ENCODE data around the gene CAND1. TPM values are rescaled to one million over a fixed set of nuclear protein-coding genes. Genes with fewer than 3 reads are reported as not detected.

CAND1 gene
- total and polyA plus RNA-seq, 2 of the 8 experiments (the other 6 are each of a cell fraction or from before 2014, with no cell fraction given): 39.4 to 271 TPM

- FAIRE-seq (no peak), DNase-seq (ENCODE audit: low read depth in 1 of 2, low spot score in 2 of 2) (no peak)
- Histone ChIP-seq H2BK12ac (ENCODE audit: low read depth, low read length) (no peak overlapping the region), H3K9me3 (ENCODE audit: insufficient read depth in 2 of 2, low read depth in 1 of 2, low read length in 1 of 2) (no peaks in the 10 kb centered on the region), H3K79me2 (ENCODE audit: control insufficient read depth in 1 of 2, insufficient read depth in 2 of 2, low read length in 2 of 2) (no peaks in the 10 kb centered on the region), H3K9ac (replicated peaks in 1 of 4; ENCODE audit: extremely low read depth in 1 of 4, low read depth in 3 of 4, low read length in 3 of 4) (no peak overlapping the region), H3K4me3 (ENCODE audit: extremely low read depth in 1 of 4, insufficient read depth in 2 of 4, low read depth in 3 of 4, low read length in 4 of 4) (no peak overlapping the region), H4K20me1 (replicated peaks in 1 of 2; ENCODE audit: control insufficient read depth in 1 of 2, insufficient read depth in 2 of 2, low read length in 2 of 2) (no peaks in the 10 kb centered on the region), H4K91ac (replicated peaks; ENCODE audit: insufficient read length, low read length) (no peak overlapping the region), H3K23me2 (ENCODE audit: low read depth, low read length) (no peaks in the 10 kb centered on the region), H3K23ac (ENCODE audit: insufficient read length) (no peak overlapping the region), H3K27me3 (replicated peaks in 1 of 4; ENCODE audit: control insufficient read depth in 3 of 4, extremely low read depth in 1 of 4, insufficient read depth in 3 of 4, low read length in 3 of 4) (no peaks in the 10 kb centered on the region), H3K36me3 (ENCODE audit: control insufficient read depth in 2 of 4, insufficient read depth in 4 of 4, low read length in 3 of 4) (no peaks in the 10 kb centered on the region), H2BK15ac (ENCODE audit: low read length) (no peak overlapping the region), H3K56ac (replicated peaks; ENCODE audit: insufficient read length, low read depth, low read length) (no peak overlapping the region), H3K14ac (ENCODE audit: insufficient read length) (no peak overlapping the region), H2BK120ac (replicated peaks; ENCODE audit: low read depth, low read length) (no peak overlapping the region), H3K18ac (ENCODE audit: extremely low read depth, low read length) (no peak overlapping the region), H4K8ac (ENCODE audit: extremely low read depth, insufficient read depth, low read length) (no peak overlapping the region), H2AFZ (ENCODE audit: low read length) (no peak overlapping the region), H3K27ac (ENCODE audit: low read depth, low read length) (no peak overlapping the region), H3K4ac (replicated peaks; ENCODE audit: insufficient read length, low read depth, low read length) (no peak overlapping the region), H2BK5ac (ENCODE audit: low read depth, low read length) (no peak overlapping the region), H3K4me1 (replicated peaks in 1 of 4; ENCODE audit: control insufficient read depth in 3 of 4, insufficient read depth in 4 of 4, low read length in 3 of 4) (peaks cover 0 to 3% (median 0%) of the 10 kb centered on the region in 4 experiments; a peak in 1 of 7 replicates), H4K5ac (ENCODE audit: insufficient read length, low read depth, low read length) (no peak overlapping the region), H3K4me2 (ENCODE audit: insufficient read depth in 1 of 2, low read depth in 2 of 2, low read length in 2 of 2) (no peak overlapping the region), H2AK5ac (ENCODE audit: low read depth, low read length) (no peak overlapping the region; the same call in 1 of the 2 replicates), H2BK20ac (ENCODE audit: low read length) (no peak overlapping the region), H3K79me1 (ENCODE audit: low read depth, low read length) (no peaks in the 10 kb centered on the region)
- POLR2A ChIA-PET (ENCODE audit: partially characterized antibody): no interaction called here
- CTCF ChIA-PET (ENCODE audit: partially characterized antibody): interaction anchor here (2.2 kb wide), 1 partner anchor 12 kb away, joined by 15 read pairs; no protein-coding TSS in a partner anchor
- WGBS, 2 experiments (ENCODE audit: extremely low coverage in 1 of 2, insufficient coverage in 1 of 2, insufficient read length in 1 of 2, insufficient replicate concordance in 2 of 2, low coverage in 1 of 2, low lambda C conversion rate in 2 of 2, missing lambda C conversion rate in 1 of 2): 67% methylated on average over 1 of the region's 1 CpG; no CpG with 5 or more reads in 1 of the 2 experiments
- no peak for TF ChIP-seq KDM5A (IDR thresholded peaks at IDR 0.05; ENCODE audit: low read length)
- TF ChIP-seq SIX5 (IDR thresholded peaks at IDR 0.05; ENCODE audit: low read depth, low read length): no peak
- TF ChIP-seq SP1 (IDR thresholded peaks at IDR 0.05; ENCODE audit: low read depth, low read length): no peak
- TF ChIP-seq ZNF274 (IDR thresholded peaks at IDR 0.05; ENCODE audit: borderline replicate concordance, extremely low read depth, low read length): no peak
- no peak for TF ChIP-seq JUND (IDR thresholded peaks at IDR 0.05; ENCODE audit: low read length)
- TF ChIP-seq ASH2L (IDR thresholded peaks at IDR 0.05; ENCODE audit: low read length): no peak
- TF ChIP-seq BACH1 (IDR thresholded peaks at IDR 0.05; ENCODE audit: low read length): no peak
These were observed 98.7 kb downstream of the CAND1 start for GRCh38 chr12:67367843-67368242.
